Measurements from ENCODE around the gene CCDC32.

CCDC32 gene

GRCh38 chr15:40565333-40566238 lies 744 bp upstream of the CCDC32 start:
- DNase-seq (ENCODE audit: low spot score): no peak

- no peak for DNase-seq (ENCODE audit: low spot score)
These were observed 1.4 kb downstream of the CCDC32 start for GRCh38 chr15:40563426-40563825.

- no peak for DNase-seq (ENCODE audit: low spot score)
These were observed 2.2 kb downstream of the CCDC32 start for GRCh38 chr15:40562691-40563090.

DNA sequence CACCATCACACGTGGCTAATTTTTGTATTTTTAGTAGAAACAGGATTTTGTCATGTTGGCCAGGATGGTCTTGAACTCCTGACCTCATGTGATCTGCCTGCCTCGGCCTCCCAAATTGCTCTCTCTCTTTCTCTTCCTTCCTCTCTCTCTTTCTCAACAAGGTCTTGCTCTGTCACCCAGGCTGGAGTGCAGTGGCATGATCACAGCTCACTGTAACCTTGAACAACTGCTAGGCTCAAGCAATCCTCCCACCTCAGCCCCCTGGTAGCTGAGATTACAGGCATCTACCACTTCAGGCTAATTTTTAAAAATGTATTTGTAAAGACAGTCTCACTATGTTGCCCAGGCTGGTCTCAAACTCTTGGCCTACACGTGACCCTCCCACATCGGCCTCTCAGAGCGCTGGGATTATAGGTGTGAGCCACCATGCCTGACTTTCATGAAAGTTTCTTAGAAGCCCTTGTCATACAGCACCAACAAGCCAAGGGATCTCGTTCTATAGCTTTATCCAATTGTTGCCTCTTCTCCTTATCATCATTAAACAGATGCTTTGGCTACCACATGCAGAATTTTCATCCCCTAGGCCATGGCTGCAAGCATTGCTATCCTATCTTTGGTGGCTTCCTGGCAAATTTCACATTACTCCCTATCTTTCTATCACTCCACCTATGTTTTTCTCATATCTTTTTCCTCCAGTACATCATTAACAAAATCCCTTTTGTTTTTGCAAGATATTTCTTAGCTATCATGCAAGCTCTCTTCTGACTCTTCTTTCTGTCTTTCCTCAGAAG lies 5.7 kb downstream of the CCDC32 start:
- DNase-seq (ENCODE audit: low spot score): no peak

DNA sequence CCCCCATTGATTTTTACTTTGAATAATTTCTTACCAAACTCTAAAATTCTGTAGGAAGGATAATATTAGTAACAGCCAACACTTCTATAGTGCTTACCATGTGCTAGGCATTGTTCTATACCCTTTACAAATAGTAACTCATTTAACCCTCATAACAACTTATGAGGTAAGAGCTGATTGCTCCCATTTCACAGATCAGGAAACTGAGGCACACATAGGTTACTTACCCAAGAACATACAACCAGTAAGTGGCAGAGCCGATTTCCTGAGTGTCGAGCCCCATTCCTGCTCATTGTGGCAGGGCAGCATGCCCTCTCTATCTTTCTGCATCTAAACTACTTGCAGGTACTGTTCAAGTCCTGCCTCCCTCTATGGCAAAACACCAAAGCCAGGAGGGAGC lies 9.0 kb downstream of the CCDC32 start:
- DNase-seq (ENCODE audit: low spot score): no peak

- DNase-seq (ENCODE audit: low spot score): no peak
These were observed 10.7 kb downstream of the CCDC32 start for GRCh38 chr15:40554161-40554525.

DNA sequence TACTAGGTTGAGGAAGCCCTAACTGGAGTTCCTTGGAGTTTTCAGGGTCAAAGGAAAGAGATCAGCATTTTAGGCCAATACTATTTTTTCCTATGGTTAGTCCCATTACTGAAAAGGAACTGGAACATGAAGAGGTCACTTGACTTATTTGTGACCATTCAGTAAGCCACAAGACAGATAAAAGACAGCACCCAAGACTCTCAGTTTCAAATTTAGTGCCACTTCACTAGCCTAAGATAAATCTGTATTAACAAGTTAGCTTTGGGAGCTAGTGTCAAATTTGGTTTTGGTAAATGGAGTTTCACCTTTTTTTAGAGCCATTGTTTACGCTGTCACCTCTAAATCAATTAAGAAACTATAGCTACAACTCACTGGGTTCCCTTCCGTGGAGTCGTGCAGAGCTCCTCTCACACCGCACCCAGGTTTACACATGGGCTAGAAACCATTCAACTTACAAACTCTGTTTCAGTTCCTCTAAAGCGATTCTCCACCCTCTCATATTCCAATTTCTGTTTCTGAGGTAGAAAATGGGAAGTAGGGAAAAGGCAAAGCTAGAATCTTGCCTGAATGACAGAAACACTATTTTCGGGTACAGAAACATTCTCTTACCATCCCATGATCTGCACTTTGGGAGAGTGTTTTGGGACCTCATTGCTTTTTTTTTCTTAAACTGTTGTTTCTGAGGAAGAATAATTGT lies 14.4 kb downstream of the CCDC32 start:
- DNase-seq (ENCODE audit: low spot score): no peak

DNA sequence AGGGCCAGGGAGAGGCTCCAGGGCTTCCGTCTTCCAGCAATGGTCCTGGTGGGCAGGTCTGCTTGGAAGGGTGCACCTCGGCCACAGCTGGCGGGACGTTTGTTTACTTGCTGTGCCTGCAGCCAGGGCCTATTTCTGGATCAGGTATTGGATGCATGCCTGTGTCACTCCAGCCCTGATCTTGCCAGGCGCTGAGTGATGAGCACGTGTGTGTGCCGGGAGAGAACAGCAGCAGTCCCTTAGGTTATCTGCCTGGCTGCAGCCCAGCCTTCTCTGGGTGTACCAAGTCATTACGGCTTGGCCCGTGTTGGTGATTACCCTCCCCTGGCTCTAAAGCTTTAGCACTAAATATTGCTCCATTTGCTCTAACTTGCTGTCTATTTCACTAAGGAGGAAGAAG lies 14.9 kb downstream of the CCDC32 start:
- DNase-seq (ENCODE audit: low spot score): no peak

DNA sequence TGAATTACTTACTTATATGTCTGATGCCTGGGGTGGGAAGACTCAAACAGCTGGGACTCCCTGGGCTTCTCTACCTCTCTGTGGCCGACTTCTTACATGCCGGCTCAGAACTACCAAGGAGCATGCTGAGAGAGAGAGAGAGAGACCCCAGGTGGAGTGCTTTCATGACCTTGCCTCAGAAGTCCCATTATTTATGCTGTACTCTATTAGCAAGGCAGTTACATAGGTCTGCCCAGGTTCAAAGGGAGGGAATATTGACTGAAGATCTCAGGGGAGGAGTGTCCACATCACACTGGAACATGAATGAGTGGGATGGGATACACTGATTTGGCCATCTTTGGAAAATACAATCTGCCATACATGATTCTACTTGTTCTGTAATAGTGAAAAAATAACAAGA lies 16.2 kb downstream of the CCDC32 start:
- DNase-seq (ENCODE audit: low spot score): no peak

- no peak for DNase-seq (ENCODE audit: low spot score)
These were observed 19.4 kb downstream of the CCDC32 start for GRCh38 chr15:40545457-40545856.

GRCh38 chr15:40543631-40544294 lies 21.1 kb downstream of the CCDC32 start:
- no peak for DNase-seq (ENCODE audit: low spot score)

DNA sequence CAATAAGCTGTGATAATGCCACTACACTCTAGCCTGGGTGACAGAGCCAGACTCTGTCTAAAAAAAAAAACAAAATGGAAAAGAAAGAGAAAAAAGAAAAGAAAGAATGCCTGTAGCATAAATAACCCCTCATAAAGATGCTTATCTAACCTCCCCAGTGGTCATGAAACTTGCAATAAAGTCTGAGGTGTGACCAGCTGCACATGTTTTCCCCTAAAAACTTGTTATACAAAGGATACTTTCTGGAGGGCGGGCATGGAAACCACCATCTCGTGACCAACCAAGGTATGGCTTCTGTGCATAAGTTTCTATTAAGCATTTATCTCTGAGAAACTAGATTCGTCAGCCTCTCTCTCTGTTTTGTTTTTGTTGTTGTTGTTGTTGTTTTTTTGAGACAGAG lies 21.8 kb downstream of the CCDC32 start:
- no peak for DNase-seq (ENCODE audit: low spot score)

GRCh38 chr15:40538976-40539375 lies 25.9 kb downstream of the CCDC32 start:
- DNase-seq (ENCODE audit: low spot score): no peak

- DNase-seq (ENCODE audit: low spot score): no peak
These were observed 28.3 kb downstream of the CCDC32 start for GRCh38 chr15:40536501-40536900.

GRCh38 chr15:40534371-40534770 lies 30.5 kb downstream of the CCDC32 start:
- no peak for DNase-seq (ENCODE audit: low spot score)

GRCh38 chr15:40533763-40534364 lies 31.0 kb downstream of the CCDC32 start:
- DNase-seq (ENCODE audit: low spot score): no peak

- no peak for DNase-seq (ENCODE audit: low spot score)
These were observed 36.0 kb downstream of the CCDC32 start for GRCh38 chr15:40528801-40529200.

DNA sequence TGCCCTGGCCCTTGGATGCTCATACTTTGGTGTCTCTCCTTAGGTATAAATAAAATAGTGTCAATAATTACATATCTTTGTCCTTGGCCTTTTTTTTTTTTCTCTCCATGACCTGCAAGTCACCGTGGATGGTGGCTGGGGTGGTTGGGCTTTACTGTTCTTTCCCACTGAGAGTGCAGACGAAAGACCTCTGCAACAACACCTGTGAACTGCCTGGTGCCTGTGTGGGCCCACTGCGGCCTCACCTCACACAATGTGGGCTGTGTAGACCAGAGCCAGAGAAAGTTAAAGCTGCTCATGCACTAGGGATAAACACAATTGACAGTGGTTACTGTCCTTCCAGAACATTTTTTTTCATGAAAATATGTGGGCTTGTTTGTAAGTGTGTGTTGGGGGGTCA lies 39.0 kb downstream of the CCDC32 start:
- DNase-seq (ENCODE audit: low spot score): no peak

GRCh38 chr15:40523611-40524010 lies 41.2 kb downstream of the CCDC32 start:
- DNase-seq (ENCODE audit: low spot score): no peak

DNA sequence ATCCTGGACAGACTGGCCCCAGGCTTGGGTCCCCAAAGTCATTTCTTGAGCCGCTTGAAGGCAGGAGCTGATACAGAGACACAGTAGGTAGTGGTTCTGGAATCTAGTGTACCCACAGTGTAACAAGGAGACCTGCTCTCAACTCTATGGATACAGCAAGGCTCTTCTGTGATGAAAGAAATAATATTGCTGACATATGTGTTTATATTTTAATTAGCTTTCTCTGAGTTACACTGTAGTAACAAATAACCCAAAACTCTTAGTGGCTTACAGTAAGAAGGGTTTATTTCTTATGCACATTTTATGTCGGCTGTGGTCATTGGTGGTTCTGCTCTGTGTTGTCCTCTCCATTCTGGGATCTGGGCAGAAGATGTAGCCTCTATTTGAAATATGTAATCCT lies 48.5 kb downstream of the CCDC32 start:
- DNase-seq (ENCODE audit: low spot score): no peak

DNA sequence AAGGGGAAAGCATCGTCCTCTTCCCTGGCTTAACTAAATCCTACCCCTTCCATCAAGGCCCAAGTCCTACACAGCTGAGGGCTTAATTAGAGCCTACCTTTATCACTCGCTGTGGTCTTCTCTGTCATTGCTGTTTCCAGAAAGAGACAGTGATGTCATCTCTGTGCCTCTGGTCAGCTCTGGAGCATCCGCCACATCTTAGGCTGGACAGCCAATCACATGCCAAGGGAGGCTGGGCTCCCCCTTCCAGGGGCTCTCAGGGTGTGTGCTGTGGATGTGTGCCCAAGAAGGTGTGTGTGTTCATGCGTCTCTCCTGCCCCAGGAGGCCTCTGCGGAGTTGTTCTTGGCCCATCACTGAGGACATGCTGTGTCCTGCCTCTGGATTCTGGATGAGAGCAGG lies 51.2 kb downstream of the CCDC32 start:
- no peak for DNase-seq (ENCODE audit: low spot score)

GRCh38 chr15:40512440-40512839 lies 52.4 kb downstream of the CCDC32 start:
- DNase-seq (ENCODE audit: low spot score): no peak

Measured in activated CD4-positive, alpha-beta T cell treated with anti-CD3 and anti-CD28 coated beads, Interleukin-2, Interleukin-4, amounts not matched to agents 100 ng/mL and 50 ng/mL, durations not matched to agents 16 hours and 8 hours (primary cell).